HL-60/S4 (cell line): ENCODE data around the gene CDHR1.

ENCODE experiments used
- in situ Hi-C: fragments of 300-500 bp; cut with MboI; formaldehyde crosslinking; loops from 2 replicates; pipeline ENCODE4 v1.14.3; 2022; ENCODE audit warnings: low sequenced_read_pairs

The CDHR1 gene

DNA sequence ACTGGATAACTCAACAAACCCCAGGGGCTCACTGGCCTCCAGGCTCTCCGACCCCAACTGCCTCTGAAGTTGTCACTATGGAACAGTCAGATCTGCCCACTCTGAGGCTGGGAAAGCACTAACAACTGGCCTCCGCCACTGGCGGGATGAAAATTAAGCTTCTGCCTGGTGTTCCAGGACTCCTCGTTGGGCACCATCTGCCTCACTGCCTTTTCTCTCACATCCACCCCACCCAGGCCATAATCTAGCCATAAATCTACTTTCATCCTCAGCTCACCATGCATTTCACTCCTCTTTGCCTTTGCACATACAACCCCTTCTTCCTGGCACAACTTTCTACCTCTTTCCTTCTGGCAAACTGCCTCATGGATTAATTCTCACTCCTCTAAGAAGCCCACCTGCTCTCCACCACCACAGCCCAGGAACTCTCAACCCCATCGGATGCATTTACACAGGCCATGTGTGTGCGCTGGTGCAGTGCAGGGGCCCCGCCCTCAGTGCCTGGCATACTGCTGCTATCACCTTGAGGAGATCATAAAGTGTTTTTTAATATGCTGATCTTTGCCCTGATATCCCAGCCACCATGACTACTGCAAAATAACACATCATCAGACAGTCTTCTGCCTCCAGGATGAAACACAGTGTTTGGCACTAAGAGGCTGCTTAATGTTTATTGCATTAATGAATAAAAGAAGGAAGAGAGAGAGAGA lies 4.0 kb downstream of the CDHR1 start:
- in situ Hi-C loops = no loop called here

DNA sequence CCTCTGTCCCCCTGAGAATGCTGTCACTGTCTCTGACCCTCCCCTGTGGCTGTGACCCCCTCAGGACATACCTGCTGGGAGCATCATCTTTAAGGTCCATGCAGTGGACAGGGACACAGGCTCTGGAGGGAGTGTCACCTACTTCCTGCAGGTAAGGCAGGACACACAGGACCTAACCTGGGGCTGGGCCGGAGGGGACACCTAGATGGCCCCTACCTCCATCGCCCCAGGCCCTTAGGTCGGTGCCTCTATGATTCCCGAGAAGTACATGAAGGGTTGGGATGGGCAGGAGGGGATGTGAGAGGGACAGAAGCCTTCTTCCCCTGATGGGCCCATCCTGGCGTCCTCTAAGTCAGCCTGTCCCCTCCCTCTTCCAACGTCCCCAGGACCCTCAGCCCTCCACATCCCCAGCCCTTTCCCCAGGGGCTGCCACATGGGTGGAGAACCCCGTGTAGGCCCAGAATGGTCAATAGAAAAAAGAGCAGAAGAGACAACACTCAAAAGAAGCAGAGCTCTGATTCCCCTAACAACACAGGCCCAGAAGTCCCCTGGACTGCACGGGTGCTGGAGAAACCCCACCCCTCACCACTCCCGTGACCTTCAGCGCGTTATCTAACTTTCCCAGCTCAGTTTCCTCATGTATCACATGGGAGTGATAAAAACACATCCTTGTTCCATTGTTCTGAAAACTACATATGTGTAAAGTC lies 6.4 kb downstream of the CDHR1 start:
- in situ Hi-C loops = loop anchor here (10.0 kb wide), 1 partner anchor 56 kb away; no protein-coding TSS in a partner anchor

DNA sequence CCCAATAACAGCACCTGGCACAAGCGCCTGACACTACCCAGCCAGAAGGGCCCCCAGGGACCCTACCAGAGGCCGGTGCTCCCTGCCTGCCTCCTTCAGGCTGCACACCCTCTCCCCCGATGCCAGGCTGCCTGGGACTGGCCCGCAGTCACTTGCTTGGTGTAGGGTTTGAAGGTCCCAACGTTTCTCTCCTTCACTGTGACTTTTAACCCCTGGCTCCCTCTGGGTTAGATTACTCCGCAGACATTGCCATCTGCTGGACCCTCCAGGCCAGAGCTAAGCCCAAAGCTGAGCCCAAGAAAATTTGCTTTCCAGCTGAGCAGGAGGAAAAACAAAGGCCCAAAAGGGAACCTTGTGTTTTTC lies 6.9 kb downstream of the CDHR1 start:
- in situ Hi-C loops = loop anchor here (10.0 kb wide), 1 partner anchor 56 kb away; no protein-coding TSS in a partner anchor

DNA sequence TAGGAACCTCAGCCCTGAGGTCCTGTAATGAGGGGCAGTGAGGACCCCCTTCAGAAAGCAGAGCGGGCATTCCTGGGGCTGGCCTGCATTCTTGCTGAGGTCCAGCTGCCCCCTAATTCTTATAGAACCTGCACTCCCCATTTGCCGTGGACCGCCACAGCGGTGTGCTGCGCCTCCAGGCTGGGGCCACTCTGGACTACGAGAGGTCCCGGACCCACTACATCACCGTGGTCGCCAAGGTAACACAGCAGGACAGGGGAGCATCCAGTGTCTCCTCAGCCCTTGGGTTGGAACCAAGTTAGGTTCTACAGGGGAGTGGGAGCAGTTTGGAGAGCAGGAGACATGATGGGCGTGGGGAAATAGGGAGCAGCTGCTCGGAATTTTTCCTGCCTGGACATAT lies 7.3 kb downstream of the CDHR1 start:
- in situ Hi-C loops = loop anchor here (10.0 kb wide), 1 partner anchor 57 kb away; no protein-coding TSS in a partner anchor

DNA sequence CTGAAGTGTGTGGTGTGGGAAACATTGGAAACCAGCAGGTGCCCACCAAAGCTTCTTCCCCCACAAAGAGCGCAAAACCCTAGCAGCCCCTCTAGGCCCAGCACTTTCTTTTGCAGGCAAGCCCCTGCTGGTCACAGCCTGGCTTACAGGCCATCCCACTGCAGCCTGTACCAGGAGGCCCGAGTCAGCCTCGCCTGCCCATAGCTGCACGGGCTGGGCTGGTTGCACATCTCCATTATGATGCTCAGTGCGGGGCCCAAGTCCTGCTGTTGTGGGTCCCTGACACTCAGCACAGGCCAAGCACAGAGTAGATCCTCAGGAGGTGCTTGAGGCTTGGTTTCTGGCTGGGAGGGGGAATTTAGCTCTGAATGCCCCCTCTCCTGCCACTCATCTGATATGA lies 8.0 kb downstream of the CDHR1 start:
- in situ Hi-C loops = loop anchor here (10.0 kb wide), 1 partner anchor 58 kb away; no protein-coding TSS in a partner anchor

DNA sequence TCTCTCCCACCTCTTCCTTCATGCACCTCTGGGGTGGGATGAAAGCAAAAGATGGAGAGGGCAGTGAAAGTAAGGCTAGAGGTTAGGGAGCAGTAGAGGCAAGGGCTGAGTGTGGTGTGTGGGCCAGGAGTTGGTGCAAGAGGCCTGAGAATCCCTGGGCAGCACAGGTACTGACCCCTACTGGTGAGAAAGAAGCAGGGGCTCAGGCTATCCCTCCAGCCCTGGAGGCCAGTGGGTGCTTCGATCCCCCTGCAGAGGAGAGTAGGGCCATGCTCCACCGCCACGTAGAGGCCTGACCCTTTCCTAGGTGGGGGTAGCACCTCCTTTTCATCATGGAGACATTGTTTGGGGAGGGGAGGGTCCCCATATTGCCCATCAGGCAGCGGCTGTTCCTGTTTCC lies 9.8 kb downstream of the CDHR1 start:
- in situ Hi-C loops = loop anchor here (10.0 kb wide), 1 partner anchor 59 kb away; no protein-coding TSS in a partner anchor

DNA sequence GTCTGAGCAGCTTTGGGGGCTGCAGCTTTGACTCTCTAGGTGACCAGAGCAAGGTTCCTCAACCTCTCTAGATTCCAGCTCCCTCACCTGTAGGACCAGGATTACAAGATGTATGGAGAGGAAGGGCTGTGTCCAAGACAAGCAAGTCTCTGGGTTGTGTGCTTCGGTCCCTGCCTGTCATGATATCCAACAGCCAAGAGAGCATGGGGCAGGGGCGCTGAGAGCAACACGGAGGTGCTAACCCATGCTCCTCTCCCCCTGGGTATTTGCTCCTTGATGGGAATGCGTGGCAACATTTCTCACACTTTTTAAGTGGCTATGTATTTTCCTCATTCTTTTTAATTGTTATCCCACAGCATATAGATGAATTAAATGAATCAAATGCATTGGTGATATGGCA lies 10.3 kb downstream of the CDHR1 start:
- in situ Hi-C loops = loop anchor here (10.0 kb wide), 1 partner anchor 60 kb away; no protein-coding TSS in a partner anchor

DNA sequence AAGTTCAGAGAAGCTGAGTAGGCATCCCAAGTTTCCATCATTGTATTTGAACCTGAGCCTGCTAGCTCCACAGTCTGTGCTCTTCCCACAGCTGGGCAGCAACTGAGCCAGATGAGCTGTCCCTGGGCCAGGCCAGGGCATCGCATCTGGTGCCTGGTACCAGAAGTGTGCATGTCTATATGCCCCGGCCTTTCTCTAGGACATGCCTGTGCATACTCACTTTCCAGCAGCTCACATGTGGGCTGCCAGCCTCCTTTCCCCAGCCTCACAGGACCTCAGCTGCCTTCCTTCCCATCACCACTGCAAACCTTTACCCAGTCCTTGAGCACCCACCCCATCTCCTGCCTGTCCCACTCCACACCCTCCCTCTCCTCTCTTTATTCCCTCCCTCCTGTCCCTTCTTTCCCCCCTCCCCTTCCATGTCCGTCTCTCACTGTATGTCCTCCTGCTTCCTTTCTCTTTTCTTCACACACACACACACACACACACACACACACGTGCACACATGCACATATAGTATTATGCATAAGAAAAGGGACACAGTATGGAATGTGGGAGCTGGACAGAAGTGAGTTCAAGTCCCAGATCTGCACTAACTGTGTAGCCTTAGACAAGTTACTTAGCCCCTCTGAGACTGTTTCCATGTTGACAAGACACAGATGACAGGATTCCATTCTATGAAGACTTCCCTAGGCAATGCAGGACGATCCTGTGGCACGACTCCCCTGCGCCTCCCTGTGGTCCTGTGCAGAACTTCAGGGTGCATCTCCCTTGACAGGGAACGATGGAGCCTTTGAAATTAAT lies 10.9 kb downstream of the CDHR1 start:
- in situ Hi-C loops = loop anchor here (10.0 kb wide), 1 partner anchor 60 kb away; no protein-coding TSS in a partner anchor

DNA sequence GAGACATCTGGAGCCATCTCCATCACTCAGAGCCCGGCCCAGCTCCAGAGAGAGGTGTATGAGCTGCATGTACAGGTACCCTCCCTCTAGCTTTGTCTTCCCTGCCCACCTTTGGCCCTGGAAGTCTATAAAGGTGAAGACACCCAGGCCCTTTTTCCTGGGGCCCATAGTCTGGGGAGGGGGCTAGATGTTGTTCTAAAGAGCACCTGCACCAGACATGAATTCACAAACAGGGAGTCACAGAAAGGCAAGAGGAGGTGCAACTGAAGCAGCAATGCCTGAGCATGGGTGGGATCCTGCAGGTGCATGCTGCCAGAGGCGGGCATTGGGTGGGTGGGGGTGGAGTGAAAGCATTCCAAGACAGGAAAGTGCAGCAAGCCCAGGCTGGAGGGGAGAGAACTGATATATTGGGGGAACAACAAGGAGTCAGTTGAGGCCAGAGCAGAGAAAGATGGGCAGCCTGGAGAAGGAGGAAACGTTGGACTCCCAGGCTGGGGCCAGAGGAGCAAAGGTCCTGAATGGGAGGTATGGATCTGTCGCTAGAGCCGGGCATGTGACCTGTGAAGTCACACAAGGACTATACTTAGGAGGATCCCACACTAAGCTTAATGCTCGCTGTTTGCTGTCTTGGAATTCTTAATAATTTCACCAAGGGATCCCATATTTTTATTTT lies 11.7 kb downstream of the CDHR1 start:
- in situ Hi-C loops = loop anchor here (10.0 kb wide), 1 partner anchor 61 kb away; no protein-coding TSS in a partner anchor

DNA sequence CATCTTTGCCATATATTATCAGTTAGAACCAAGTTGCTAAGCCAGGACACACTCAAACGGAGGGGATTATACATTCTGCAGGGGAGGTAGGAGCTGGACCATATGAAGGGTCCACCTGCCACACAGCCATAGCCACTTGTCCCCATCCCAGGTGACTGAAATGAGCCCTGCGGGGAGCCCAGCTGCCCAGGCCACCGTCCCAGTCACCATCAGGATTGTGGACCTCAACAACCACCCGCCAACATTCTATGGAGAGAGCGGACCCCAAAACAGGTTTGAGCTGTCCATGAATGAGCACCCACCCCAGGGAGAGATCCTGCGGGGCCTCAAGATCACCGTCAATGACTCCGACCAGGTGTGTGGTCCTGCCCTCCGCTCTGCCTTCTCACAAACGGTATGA lies 13.7 kb downstream of the CDHR1 start:
- in situ Hi-C loops = loop anchor here (10.0 kb wide), 1 partner anchor 63 kb away; no protein-coding TSS in a partner anchor

DNA sequence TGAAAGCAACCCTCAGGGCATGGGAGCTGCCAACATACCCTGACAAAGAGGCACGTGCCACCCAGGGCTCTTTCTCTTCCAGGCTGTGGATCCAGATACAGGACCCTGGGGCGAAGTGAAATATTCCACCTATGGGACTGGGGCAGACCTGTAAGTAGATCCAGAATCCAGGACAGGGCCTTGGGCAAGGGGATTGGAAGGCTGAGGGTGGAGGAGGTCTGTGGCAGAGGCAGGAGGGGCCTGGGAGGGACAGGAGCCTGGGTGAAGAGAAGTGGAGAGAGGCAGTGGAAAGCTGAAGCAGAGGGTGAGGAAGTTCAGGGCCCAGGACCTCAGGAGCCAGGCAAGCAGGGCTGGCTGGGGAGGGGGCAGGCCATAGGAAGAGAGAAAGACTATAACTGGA lies 17.2 kb downstream of the CDHR1 start:
- in situ Hi-C loops = no loop called here

DNA sequence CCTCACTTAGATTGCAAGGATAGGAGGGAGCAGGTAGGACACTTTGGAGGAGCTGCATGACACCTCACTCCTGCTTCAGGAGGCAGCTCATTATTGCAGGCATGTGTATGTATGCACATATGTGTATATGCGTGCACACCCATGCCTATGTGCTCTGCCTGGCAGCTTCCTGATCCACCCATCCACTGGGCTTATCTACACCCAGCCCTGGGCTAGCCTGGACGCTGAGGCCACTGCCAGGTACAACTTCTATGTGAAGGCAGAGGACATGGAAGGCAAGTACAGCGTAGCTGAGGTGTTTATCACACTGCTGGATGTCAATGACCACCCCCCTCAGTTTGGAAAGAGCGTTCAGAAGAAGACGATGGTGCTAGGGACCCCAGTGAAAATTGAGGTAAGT lies 17.7 kb downstream of the CDHR1 start:
- in situ Hi-C loops = no loop called here

DNA sequence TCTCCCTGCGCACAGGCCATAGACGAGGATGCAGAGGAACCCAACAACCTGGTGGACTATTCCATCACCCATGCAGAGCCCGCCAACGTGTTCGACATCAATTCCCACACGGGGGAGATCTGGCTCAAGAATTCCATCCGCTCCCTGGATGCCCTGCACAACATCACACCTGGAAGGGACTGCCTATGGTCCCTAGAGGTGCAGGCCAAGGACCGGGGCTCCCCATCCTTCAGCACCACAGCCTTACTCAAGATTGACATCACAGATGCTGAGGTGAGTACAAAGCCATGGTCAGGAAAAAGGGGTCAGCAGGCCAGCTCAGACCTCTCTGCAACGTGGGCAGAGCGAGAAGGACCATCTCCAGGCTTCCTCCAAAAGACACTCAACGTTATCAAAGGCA lies 18.7 kb downstream of the CDHR1 start:
- in situ Hi-C loops = no loop called here

DNA sequence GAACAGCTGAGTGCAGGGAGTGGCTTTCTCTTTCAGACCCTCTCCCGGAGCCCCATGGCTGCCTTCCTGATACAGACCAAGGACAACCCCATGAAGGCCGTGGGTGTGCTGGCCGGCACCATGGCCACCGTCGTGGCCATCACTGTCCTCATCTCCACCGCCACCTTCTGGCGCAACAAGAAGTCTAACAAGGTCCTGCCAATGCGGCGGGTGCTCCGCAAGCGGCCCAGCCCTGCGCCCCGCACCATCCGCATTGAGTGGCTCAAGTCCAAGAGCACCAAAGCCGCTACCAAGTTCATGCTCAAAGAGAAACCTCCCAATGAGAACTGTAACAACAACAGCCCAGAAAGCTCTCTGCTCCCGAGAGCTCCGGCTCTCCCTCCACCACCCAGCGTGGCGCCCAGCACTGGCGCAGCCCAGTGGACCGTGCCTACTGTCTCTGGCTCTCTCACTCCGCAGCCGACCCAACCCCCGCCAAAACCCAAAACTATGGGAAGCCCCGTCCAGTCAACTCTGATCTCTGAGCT lies 19.8 kb downstream of the CDHR1 start:
- in situ Hi-C loops = no loop called here

DNA sequence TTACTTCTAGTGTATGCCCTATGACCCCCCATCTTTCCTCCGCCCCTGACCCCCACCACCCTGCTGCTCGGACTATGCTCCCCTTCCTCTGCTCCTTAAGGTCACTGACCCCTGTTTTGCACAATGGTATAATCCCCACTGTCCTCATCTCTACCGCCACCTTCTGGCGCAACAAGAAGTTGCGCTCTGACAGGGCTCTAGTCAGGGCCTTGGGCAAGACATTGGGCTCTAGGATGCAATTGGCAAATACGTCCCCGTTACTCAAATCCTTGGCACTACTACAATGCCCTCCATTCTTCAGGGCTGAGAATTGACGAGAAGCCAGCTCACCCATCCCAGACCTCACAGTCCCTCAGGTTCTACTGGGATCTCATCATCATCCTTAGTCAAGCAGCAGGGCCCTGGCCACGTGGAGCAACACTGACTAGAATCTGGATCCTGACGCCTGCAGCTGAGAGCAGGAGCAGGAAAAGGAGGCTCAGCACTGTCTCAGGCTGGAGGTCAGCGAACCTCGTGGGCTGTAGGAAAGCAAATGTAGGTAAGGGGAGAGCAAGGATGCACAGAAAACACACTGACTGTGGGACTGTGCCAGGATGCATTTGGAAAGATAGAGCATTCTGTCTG lies 20.4 kb downstream of the CDHR1 start:
- in situ Hi-C loops = no loop called here

DNA sequence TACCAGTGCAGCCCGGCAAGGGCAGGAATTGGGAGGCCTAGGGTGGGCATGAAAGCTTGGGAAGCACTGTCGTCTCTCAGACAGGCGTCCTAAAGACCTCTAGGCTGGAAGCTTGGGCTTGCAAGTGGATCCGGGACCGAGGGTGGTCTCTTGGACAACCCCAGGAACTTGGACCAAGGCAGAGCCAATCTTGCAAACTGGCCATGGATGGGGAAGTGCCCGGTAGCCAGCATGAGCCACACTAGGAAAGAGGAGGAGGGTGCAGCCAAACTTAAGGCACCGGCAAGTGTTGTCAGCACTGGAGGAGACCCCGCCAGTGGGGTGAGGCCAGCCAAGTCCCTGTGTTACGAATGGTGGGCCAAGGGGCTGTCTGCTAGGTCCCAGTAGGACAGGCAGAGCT lies 22.5 kb downstream of the CDHR1 start:
- in situ Hi-C loops = no loop called here

DNA sequence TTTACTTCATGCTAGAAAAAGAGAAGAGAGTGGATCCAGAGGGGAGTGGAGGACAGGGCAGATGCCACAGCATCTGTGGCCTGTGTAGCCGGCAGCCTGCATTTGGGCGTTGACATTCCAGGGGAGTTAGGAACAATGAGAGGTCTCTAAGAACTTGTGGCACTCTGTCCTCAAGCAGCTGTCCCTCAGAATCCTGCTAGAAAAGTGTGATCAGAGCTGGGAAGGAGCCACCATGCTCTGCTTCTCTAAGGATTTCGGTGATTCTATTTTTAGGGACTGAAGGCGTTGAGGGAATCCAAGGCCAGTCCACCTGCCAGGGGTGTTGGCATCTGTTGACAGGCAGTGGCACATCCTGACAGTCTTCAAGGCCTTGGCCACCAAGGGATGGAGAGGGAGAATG lies 23.4 kb downstream of the CDHR1 start:
- in situ Hi-C loops = no loop called here

DNA sequence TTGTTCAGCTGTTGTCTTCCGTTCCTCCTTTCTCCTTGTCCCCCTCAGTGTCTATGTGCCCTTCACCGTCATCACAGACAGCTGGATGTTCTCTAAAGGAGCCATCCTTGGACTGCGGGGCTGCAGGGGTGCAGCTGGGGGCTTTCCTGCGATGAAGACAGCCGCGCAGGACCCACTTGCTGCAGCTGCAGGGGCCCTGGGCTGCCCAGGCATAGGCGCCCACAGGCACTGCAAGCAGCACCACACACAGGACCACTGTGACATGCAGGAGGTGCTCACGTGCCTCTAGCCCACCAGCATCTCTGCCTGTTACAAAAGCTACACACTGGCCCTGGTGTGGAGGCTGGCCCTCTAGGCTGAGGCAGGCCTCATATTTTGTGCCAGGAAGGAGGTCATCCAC lies 27.6 kb downstream of the CDHR1 start:
- in situ Hi-C loops = no loop called here

DNA sequence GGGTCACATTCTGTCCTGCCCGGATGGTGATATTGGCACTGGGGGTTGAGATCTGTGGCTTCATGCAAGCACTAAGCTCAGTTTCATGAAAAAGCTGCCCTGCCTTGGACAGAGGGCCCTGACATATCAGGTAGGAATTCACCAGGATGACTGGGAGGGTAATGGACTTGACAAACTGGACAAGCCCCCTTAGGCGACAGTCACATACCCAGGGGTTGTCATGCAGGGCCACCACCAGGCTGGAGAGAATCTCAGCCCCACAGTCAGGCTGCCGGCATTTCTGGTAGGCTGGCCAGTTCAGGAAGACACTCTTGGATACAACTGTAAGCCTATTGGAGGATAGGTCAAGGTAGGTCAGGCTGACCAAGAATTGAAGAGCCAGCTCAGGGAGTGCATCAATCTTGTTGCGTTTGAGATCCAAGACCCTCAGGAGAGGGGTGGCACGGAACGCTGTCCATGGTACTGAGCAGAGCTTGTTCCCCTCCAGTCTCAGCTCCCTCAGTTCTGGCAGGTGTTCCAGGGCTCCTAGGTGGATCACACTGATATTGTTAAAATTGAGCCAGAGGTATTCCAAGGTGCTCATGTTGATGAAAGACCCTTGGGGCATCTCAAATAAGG lies 30.2 kb downstream of the CDHR1 start:
- in situ Hi-C loops = no loop called here
